ENCODE measurements around the gene SHC3.

DNA sequence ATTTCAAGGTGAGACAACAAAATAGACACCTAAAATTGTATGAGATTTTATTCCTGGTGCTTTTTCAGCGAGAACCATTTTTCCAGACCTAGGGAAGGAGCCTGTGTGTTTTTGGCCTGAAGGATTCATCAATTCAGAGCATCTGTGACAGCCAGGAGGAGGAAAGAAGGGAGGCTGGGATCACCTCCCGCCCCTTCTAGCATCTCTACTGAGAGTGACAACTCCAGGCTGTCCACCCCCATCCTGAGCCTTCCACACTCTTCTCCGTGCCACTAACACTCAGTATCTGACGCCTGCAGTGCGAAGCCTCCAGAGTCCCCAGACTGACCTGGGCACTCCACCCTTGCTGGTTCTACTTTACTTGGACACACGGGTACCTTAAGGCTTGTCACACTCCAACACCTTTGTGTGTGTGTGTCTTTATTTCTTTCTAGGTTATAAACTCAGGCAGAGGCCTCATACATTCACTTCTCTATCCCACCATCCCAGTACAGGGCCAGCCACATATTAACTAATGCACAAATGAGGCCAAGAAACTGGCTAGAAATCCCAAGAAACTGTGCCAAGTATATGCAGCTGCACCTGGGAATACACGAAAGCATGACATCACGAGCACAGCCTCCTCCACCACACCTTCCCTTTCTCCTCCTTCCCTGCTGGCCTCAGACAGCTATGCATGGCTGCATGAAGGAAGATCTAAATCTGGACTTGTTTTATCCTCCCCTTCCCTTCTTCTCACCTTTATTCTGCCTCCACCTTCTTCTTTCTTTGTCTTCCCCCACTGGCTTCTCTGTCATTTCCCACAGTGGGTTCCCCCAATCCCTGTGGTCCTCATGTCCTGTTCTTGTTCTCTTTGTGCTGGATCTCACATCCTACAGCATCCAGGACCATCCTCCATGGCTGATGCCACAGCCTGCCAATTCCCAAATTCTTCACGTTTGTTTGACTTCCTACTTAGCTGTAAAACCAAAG is 171.3 kb downstream of the SHC3 start:
- no peak for TF ChIP-seq POLR2AphosphoS5 (IDR thresholded peaks at IDR 0.05; ENCODE audit: low read depth, low read length)
- no peak for TF ChIP-seq FOXP2 (optimal IDR thresholded peaks at IDR 0.05; ENCODE audit: borderline replicate concordance, extremely low read depth, extremely low read length, insufficient read depth)
- no peak for TF ChIP-seq TAF1 (IDR thresholded peaks at IDR 0.05; ENCODE audit: borderline replicate concordance, insufficient read depth, low read length)
- TF ChIP-seq, protein P1, sequence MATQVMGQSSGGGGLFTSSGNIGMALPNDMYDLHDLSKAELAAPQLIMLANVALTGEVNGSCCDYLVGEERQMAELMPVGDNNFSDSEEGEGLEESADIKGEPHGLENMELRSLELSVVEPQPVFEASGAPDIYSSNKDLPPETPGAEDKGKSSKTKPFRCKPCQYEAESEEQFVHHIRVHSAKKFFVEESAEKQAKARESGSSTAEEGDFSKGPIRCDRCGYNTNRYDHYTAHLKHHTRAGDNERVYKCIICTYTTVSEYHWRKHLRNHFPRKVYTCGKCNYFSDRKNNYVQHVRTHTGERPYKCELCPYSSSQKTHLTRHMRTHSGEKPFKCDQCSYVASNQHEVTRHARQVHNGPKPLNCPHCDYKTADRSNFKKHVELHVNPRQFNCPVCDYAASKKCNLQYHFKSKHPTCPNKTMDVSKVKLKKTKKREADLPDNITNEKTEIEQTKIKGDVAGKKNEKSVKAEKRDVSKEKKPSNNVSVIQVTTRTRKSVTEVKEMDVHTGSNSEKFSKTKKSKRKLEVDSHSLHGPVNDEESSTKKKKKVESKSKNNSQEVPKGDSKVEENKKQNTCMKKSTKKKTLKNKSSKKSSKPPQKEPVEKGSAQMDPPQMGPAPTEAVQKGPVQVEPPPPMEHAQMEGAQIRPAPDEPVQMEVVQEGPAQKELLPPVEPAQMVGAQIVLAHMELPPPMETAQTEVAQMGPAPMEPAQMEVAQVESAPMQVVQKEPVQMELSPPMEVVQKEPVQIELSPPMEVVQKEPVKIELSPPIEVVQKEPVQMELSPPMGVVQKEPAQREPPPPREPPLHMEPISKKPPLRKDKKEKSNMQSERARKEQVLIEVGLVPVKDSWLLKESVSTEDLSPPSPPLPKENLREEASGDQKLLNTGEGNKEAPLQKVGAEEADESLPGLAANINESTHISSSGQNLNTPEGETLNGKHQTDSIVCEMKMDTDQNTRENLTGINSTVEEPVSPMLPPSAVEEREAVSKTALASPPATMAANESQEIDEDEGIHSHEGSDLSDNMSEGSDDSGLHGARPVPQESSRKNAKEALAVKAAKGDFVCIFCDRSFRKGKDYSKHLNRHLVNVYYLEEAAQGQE (IDR thresholded peaks at IDR 0.05; ENCODE audit: insufficient read depth in 1 of 2, low read depth in 2 of 2, low read length in 2 of 2), result no peak
- TF ChIP-seq SIN3A (IDR thresholded peaks at IDR 0.05; ENCODE audit: borderline replicate concordance, insufficient read depth, low read length), result no peak
